GM19351 (cell line): ENCODE results near the gene ALDH3B1.

Experiments
- ATAC-seq: cut with Tn5 transposase; IDR thresholded peaks from one replicate; pipeline ENCODE4 v1.9.1; 2021; ENCODE audit warnings: mild to moderate bottlenecking, moderate library complexity; ENCODE audit not compliant: unreplicated experiment

The ALDH3B1 gene

DNA sequence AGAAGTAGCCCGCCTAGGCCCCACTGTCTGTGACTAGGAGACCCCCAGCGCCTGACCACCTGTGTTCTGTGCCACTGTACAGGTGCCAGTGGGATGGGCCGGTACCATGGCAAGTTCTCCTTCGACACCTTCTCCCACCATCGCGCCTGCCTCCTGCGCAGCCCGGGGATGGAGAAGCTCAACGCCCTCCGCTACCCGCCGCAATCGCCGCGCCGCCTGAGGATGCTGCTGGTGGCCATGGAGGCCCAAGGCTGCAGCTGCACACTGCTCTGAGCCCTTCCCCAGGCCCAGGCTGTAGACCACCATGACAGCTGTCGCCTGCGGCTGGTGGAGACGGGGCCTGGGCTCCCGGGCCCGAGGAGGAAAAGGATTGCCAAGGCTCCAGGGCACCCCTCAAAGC lies 17.5 kb downstream of the ALDH3B1 start:
- ATAC-seq: no peak

DNA sequence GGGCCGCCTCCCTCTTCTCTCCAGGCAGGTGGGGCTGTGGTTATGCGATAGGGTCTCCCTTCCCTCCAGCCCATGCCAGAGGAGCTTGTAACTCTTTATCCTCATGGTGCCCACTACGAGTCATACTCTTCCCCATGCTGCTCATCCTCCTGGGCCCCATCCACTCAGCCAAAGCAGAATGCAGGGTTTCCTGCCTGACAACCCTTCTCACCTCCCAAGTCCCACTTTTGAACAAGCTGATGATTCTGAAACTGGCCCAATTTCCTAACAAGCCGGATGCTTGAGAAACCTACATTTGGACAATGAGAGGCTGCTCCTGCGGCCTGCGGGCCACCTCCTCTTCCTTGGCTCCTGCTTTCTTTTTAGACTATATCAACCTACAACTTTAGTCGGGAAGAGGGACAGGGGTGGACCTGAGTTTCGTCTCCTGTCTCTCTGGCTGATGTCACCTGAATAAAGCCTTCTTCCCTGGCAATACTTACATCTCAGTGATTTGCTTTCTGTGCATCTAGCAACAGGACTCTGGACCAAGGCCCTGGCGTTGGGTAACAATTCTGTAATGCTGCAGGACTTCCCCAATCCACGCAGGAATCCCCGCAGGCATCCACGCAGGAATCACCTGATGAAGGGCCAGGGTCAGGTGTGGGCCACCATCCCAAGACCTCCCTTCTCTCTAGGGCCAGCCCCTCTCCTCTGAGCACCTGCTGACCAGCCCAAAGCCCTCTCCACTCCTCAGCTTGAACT lies 18.8 kb downstream of the ALDH3B1 start:
- no peak for ATAC-seq

GRCh38 chr11:68030318-68031143 lies 20.4 kb downstream of the ALDH3B1 start, which contains the start of gene NDUFS8:
Gene NDUFS8, plus strand, starts transcription at chr11:68030681. Its CDS starts 1,471 bp downstream, at chr11:68032152.
- peak; percentile 97 for ATAC-seq

GRCh38 chr11:68031144-68031464 lies 21.0 kb downstream of the ALDH3B1 start:
- ATAC-seq: no peak

DNA sequence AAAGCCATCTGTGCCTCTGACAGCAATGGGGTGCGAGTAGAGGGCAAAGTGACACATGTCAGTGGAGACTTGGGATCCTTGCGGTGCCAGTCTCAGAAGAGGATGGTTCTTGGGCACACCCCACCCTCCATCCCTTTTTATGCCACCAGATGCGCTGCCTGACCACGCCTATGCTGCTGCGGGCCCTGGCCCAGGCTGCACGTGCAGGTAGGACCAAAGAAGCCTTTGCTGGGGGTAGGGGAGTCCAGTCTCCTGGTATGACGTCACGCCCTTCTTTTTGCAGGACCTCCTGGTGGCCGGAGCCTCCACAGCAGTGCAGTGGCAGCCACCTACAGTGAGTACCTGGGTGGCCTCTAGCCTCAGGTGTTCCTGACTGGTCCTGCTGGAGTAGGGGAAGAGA lies 21.9 kb downstream of the ALDH3B1 start:
- no peak for ATAC-seq

DNA sequence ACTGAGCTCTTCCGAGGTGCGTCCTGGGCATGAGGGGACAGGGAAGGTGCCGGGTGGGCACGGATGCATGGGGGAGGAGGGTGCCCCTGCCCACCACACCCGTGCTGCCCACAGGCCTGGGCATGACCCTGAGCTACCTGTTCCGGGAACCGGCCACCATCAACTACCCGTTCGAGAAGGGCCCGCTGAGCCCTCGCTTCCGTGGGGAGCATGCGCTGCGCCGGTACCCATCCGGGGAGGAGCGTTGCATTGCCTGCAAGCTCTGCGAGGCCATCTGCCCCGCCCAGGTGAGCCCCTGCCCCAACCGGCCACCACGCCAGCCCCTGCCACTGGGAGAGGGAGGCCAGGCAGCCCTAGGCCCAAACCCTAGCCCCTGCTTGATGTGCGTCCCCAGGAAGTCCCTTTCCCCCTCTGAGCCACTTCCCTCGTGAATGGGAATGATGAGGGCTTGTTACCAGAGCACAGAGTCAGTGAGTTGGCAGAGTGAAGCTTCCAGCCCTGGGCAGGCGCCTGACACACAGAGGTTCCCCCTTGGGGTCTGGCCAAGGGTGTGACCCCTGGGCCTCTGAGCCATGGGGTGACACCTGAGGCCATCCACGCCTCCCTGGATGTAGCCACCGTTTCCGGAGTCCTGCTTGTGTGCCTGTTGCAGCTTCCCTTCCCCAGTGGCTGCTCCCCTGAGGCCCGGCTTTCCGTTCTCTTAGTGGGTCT lies 23.0 kb downstream of the ALDH3B1 start:
- no peak for ATAC-seq

DNA sequence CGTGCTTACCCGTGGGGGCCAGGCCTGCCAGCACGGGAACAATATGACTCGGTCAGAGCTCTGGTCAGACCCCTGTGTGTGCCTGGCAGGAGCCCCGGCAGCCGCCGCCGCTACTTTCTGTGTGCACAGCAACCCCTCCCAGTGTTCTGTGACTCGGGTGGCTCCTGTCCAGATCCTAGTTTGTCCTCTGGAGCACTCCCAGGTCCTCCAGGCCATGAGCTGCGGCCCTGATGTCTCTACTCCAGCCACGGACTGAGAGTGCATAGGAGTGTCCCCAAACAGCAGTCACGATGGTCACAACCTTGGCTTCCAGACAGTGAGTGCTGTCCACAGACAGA lies 23.6 kb downstream of the ALDH3B1 start:
- no peak for ATAC-seq

DNA sequence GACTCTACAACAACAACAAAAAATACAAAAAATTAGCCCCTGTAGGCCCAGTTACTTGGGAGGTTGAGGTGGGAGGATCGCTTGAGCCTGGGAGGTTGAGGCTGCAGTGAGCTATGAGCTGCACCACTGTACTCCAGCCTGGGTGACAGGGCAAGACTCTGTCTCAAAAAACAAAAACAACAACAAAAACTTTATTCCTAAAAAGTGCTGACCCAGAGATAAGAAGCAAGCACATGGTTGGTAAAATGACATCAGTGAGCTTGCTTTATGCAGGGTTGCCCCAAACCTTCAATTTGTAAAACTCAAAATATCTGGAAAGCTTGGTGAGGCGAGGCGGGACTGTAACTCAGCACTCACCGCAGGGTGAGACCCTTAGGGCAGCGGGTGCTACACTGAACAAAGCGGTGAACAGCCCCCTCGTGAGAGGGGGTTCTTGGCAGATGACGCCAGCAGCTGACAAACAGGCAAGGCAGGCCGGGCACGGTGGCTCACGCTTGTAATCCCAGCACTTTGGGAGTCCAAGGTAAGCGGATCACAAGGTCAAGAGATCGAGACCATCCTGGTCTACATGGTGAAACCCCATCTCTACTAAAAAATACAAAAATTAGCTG lies 25.2 kb downstream of the ALDH3B1 start:
- no peak for ATAC-seq

DNA sequence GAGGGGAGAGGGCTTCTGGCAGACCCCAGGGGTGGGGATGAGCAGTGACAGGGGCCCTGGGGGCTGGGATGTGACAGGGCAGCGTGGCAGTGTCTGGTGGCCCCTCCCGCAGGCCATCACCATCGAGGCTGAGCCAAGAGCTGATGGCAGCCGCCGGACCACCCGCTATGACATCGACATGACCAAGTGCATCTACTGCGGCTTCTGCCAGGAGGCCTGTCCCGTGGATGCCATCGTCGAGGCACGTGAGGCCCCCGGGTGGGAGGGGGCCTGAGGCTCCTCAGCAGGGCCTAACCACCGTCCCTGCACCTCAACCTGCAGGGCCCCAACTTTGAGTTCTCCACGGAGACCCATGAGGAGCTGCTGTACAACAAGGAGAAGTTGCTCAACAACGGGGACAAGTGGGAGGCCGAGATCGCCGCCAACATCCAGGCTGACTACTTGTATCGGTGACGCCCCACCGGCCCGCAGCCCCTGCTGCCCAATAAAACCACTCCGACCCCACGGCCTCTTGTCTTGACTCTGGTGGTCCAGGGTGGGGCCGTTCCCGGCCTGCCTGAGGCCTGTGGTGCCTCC lies 26.1 kb downstream of the ALDH3B1 start:
- ATAC-seq: no peak

DNA sequence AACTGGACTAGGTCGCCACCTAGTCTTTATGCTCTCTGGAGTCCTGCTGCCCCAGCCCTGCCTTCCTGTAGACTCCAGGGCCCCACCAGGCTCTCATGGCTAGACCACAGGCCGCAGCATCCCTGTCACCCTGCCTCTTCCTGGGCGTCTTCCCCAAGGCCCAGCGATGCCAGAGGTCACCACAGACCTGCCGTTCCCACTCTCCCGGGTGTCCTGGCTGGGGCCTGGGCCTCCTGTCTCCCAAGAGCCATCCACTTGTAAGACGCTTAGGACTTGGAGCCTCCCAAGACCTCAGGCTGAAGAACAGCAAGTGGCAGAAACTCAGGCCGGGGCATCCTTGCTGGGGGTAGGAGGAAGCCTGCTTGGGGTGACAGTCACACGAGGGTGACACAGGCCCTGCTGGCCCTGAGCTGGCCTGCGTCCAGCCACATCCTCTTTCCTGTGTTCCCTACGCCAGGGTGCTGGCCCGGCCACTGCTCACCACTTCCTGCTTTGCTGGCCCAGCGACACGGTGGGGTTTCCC lies 26.7 kb downstream of the ALDH3B1 start:
- ATAC-seq: no peak

- ATAC-seq: no peak
Measured at GRCh38 chr11:68037411-68038225, 27.5 kb downstream of the ALDH3B1 start.

DNA sequence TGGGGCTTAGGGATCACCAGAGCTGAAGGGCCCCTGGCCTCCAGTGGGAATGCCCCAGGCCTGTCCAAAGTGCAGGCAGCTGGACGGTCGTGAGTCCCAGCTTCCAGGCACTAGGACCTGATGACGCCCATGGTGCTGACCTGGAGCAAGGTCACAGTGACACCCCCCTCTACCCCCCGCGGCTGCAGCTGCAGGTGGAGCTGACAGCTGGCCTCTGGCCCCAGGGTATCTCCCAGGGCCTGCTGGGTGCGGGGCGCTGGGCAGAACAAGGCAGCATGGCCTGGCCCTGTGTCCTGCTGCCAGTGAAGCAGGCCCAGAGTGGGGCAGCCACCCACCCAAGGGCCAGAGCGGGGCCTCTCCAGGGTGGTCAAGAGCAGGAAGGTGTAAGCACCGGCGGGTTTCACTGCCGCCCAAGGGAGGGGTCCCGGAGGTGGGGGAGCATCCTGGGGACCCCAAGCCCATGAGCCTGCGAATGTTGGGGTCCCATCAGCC lies 28.1 kb downstream of the ALDH3B1 start:
- no peak for ATAC-seq

DNA sequence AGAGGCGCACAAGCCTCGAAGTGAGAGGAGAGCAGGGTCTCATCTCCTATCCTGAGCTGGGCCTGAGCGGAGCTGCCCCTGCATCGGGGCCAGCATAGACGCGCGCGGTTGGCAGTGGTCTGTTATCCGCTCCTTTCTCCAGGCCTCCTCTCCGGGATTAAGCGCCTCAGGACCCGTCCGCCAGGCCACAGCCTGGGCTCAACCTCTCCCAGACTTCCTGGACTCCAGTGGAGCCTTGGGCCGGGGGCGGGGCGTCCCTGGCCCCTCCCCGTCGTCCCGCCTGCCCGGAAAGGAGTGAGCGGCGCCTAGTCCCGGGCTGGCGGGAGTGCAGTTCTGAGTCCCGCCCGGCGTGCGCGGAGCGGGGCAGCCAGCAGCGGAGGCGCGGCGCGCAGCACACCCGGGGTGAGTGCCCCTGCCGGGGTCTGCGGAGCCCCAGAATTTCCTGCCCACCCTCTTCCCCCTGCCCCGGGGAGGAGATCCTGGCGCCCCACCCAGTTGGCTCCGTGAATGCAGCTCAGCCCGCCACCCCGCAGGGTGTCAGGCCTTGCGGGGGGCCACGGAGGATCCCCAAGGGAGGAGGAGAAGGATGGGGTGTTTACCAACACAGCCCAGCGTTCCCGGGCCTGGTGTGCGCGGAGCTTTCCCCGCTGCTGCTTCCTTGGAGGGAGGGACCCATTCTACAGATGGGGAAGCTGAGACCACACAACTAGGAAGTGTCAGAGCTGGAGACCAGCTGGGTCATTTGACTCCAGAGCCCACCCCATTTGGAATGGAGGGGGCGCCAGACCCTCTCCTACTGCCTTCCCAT lies 28.8 kb downstream of the ALDH3B1 start, which contains the start of gene TCIRG1:
Gene TCIRG1, plus strand, starts transcription at position 308 of the 808 bp plus-strand sequence. CDS start 2,247 bp downstream, outside the sequence.
- peak; percentile 51 for ATAC-seq

DNA sequence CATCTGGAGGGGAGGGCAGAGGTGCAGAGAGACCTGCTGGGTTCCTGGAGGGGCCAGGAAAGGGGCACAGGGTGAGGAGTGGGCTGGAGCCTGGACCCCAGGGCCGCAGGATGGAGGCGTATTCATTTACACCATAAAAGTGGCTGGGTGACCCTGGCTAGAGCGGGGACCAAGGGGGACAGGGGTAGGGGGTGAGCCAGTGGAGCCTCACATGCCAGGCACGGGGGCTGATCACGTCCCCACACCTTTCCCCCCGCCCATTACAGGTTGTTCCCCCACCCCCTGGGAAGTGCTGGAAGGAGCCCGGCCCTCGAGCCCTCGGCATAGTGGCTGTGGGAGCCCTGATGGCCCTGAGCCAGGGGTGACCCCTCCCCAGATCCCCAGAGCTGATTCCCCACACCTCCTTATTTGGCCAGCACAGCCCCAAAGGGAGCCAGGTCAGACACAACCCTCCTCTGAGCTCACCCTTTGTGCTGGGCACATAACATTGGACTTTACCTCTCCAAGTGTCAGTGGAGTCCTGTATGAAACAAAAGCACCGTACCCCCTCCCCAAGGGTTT lies 29.5 kb downstream of the ALDH3B1 start:
- ATAC-seq: no peak

GRCh38 chr11:68040101-68040956 lies 30.2 kb downstream of the ALDH3B1 start:
- ATAC-seq: peak; percentile 58

DNA sequence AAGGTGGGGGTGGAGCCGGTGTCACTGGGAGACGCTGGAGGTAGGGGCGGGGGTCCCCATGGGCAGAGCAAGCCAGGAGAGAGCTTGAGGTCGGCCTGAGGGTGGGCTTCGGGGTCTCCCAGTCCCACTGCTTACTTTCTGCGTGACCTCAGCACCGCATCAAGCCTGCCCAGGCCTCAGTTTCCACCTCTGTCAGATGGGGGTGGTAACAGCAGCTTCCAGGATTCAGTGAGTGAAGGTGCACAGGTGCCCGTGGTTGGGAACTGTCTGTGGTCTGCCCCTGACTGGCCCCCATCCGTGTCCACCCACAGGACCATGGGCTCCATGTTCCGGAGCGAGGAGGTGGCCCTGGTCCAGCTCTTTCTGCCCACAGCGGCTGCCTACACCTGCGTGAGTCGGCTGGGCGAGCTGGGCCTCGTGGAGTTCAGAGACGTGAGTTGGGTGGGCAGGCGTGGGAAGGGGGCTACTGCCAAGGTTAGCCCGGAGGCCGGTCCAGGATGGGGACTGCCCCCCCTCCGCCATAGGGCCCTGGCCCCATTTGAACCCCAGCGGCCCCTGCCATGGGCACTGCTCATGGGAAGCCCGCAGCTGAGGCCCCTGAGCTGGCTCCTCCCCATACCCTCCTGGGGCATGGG lies 30.9 kb downstream of the ALDH3B1 start:
- ATAC-seq: no peak

DNA sequence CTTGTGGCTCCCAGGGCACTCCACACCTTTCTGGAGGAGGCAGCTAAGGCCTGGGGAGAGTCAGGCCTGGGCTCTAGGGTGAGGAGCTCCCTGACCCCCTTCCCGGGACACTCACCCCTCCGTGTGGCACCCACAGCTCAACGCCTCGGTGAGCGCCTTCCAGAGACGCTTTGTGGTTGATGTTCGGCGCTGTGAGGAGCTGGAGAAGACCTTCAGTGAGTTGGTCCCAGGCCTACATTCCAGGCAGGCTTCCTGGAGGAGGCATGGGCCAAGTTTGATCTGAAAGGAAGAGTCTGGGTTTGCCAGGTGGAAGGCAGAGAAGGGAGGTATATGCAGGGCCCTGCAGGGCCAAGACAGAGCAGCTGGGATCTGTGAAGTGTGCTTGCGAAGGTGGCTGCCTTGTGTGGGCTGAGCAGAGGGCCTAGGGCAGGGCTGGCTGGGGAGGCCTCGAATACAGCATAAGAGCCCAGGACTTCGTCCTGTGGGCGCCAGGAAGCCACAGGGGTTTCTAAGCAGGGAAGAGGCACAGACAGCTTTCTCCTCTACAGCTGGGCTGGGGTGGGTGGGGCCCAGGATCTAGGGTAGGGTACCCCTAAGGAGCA lies 31.6 kb downstream of the ALDH3B1 start:
- no peak for ATAC-seq
